ENCODE measurements around the gene MTMR11. TPM values are rescaled to one million over a fixed set of nuclear protein-coding genes. Genes with fewer than 3 reads are reported as not detected.

MTMR11 gene
- total and polyA plus RNA-seq, 9 of the 15 experiments (the other 6 are each of a cell fraction or from before 2014, with no cell fraction given): 0.09 to 1.6 (median 0.51) TPM

DNA sequence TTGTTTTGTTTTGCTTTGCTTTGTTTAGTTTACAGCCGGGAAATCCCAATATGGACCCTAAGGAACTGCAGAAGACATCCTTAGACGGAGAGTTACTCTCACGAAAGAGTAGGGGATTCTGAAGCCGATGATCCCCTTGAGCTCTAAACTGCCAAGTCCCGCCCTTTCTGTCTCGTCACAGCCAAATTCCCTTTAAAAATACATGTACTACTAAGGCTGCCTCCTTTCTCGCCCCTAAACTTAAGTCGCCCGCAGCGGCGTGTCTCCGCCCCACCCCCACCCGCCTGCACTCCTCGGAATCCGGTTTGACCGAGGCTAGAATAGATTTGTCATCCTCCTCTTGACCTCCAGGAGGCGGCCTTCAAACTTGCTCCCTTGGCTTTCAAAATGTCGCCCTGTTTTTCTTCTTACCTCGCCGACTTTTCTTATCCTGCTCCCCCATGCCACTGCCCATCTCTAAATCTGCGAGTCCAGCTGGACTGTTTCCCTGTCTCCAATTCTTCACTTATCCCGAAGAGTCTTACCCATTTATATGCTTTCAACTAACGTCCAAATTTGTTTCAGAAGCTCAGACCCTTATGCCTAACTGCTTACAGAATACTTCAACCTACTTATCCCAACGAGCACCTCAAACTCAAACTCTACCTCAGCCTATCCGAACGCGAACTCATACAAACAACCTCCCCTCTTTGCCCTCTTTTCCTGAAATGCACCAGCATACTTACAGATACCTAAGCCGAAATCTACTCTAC is 48.3 kb downstream of the MTMR11 start (continued):
- peak; percentile 33; the same call in 1 of the 2 replicates for TF ChIP-seq MAFG (tag; conservative IDR thresholded peaks at IDR 0.05)
- TF ChIP-seq CBX8 (IDR thresholded peaks at IDR 0.05; ENCODE audit: borderline replicate concordance, extremely low read depth, low read depth, low read length, poor library complexity, severe bottlenecking): no peak
- TF ChIP-seq DIDO1 (tag; IDR thresholded peaks at IDR 0.05; ENCODE audit: low read depth): no peak
- TF ChIP-seq ZNF644 (tag; IDR thresholded peaks at IDR 0.05; ENCODE audit: low read depth): peak; percentile 77
- TF ChIP-seq NUFIP1 (IDR thresholded peaks at IDR 0.05; ENCODE audit: partially characterized antibody): no peak
- TF ChIP-seq MYC (IDR thresholded peaks at IDR 0.05; ENCODE audit: low read depth, low read length): peak; percentile 78
- no peak for TF ChIP-seq MYC (CRISPR knock-in tag; IDR thresholded peaks at IDR 0.05; ENCODE audit: borderline replicate concordance, low read depth)
- peak; percentile 70; the same call in 1 of the 2 replicates for TF ChIP-seq HLTF (IDR thresholded peaks at IDR 0.05)
- TF ChIP-seq SMAD1 (IDR thresholded peaks at IDR 0.05; ENCODE audit: low read depth, low read length, partially characterized antibody): peak; percentile 21
- peak; percentile 9; the same call in 1 of the 2 replicates for TF ChIP-seq CREB1 (IDR thresholded peaks at IDR 0.05)
- TF ChIP-seq CREB1 (CRISPR knock-in tag; IDR thresholded peaks at IDR 0.05): 0 out of 2 replicates have a peak, but pooled peaks have one; percentile 1
- peak; percentile 47; the same call in 1 of the 2 replicates for TF ChIP-seq ARID1B (IDR thresholded peaks at IDR 0.05)
- TF ChIP-seq ZBTB17 (CRISPR knock-in tag; IDR thresholded peaks at IDR 0.05): no peak
- TF ChIP-seq TCFL5 (CRISPR knock-in tag; conservative IDR thresholded peaks at IDR 0.05): peak; percentile 25; the same call in 1 of the 2 replicates
- TF ChIP-seq CSDE1 (IDR thresholded peaks at IDR 0.05): peak in 1 of 2 experiments; percentile 76; a peak in 1 of 4 replicates
- TF ChIP-seq, protein P1, sequence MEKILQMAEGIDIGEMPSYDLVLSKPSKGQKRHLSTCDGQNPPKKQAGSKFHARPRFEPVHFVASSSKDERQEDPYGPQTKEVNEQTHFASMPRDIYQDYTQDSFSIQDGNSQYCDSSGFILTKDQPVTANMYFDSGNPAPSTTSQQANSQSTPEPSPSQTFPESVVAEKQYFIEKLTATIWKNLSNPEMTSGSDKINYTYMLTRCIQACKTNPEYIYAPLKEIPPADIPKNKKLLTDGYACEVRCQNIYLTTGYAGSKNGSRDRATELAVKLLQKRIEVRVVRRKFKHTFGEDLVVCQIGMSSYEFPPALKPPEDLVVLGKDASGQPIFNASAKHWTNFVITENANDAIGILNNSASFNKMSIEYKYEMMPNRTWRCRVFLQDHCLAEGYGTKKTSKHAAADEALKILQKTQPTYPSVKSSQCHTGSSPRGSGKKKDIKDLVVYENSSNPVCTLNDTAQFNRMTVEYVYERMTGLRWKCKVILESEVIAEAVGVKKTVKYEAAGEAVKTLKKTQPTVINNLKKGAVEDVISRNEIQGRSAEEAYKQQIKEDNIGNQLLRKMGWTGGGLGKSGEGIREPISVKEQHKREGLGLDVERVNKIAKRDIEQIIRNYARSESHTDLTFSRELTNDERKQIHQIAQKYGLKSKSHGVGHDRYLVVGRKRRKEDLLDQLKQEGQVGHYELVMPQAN (IDR thresholded peaks at IDR 0.05; ENCODE audit: borderline replicate concordance): 0 out of 2 replicates have a peak, but pooled peaks have one; percentile 40
- TF ChIP-seq, protein P2, sequence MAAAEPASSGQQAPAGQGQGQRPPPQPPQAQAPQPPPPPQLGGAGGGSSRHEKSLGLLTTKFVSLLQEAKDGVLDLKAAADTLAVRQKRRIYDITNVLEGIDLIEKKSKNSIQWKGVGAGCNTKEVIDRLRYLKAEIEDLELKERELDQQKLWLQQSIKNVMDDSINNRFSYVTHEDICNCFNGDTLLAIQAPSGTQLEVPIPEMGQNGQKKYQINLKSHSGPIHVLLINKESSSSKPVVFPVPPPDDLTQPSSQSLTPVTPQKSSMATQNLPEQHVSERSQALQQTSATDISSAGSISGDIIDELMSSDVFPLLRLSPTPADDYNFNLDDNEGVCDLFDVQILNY (CRISPR knock-in tag; IDR thresholded peaks at IDR 0.05): no peak
- TF ChIP-seq CTBP1 (IDR thresholded peaks at IDR 0.05; ENCODE audit: borderline replicate concordance): peak; percentile 62; the same call in 1 of the 2 replicates
- peak in 1 of 2 experiments; percentile 63; a peak in 1 of 4 replicates for TF ChIP-seq TRIM24 (IDR thresholded peaks at IDR 0.05)
- TF ChIP-seq, protein P3, sequence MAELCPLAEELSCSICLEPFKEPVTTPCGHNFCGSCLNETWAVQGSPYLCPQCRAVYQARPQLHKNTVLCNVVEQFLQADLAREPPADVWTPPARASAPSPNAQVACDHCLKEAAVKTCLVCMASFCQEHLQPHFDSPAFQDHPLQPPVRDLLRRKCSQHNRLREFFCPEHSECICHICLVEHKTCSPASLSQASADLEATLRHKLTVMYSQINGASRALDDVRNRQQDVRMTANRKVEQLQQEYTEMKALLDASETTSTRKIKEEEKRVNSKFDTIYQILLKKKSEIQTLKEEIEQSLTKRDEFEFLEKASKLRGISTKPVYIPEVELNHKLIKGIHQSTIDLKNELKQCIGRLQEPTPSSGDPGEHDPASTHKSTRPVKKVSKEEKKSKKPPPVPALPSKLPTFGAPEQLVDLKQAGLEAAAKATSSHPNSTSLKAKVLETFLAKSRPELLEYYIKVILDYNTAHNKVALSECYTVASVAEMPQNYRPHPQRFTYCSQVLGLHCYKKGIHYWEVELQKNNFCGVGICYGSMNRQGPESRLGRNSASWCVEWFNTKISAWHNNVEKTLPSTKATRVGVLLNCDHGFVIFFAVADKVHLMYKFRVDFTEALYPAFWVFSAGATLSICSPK (IDR thresholded peaks at IDR 0.05; ENCODE audit: borderline replicate concordance): peak; percentile 65; the same call in 1 of the 2 replicates
- 0 out of 2 replicates have a peak, but pooled peaks have one; percentile 3 for TF ChIP-seq RFX7 (CRISPR knock-in tag; IDR thresholded peaks at IDR 0.05)
- peak; percentile 74 for TF ChIP-seq CXXC5 (CRISPR knock-in tag; IDR thresholded peaks at IDR 0.05)
- TF ChIP-seq MEF2A (IDR thresholded peaks at IDR 0.05; ENCODE audit: control insufficient read depth, low read depth, low read length): 0 out of 2 replicates have a peak, but pooled peaks have one; percentile 12
- peak; percentile 76; the same call in 1 of the 2 replicates for TF ChIP-seq GTF2A2 (tag; IDR thresholded peaks at IDR 0.05)

Measured in K562 (cell line).